SK-N-SH treated with all-trans-retinoic acid at 6 μM for 48 hours (cell line): ENCODE results near the gene TTYH3.

Experiments
- ATAC-seq: fragments of 200-7000 bp; cut with Tn5 transposase; 3 replicates; pipeline ENCODE4 v1.9.1; 2020; ENCODE audit warnings: mild to moderate bottlenecking, moderate library complexity
- ARNTL ChIP-seq: fragments of 450-650 bp; formaldehyde crosslinking; IDR thresholded peaks from 2 replicates; pipeline ENCODE4 v1.5.0; 2020; ENCODE audit warnings: low read depth, mild to moderate bottlenecking, moderate library complexity, borderline replicate concordance
- CSDC2 ChIP-seq: fragments of 250-450 bp; sonication (Bioruptor Pico); IDR thresholded peaks from 2 replicates; pipeline ENCODE4 v1.5.0; 2020; ENCODE audit warnings: mild to moderate bottlenecking, moderate library complexity
- ESRRG ChIP-seq: fragments of 250-450 bp; sonication (Bioruptor Pico); IDR thresholded peaks from 2 replicates; pipeline ENCODE4 v1.6.1; 2021; ENCODE audit warnings: mild to moderate bottlenecking
- GLIS3 ChIP-seq: fragments of 250-450 bp; sonication (Bioruptor Pico); IDR thresholded peaks from 2 replicates; pipeline ENCODE4 v1.5.0; 2020; ENCODE audit warnings: mild to moderate bottlenecking, moderate library complexity
- ISL1 ChIP-seq: fragments of 250-450 bp; sonication (Bioruptor Pico); IDR thresholded peaks from 2 replicates; pipeline ENCODE4 v2.1.2; 2022; ENCODE audit warnings: mild to moderate bottlenecking, moderate library complexity
- OSR1 ChIP-seq: fragments of 250-450 bp; sonication (Bioruptor Pico); IDR thresholded peaks from 2 replicates; pipeline ENCODE4 v1.8.0; 2022; ENCODE audit warnings: moderate library complexity, mild to moderate bottlenecking, inconsistent platforms
- PPARA ChIP-seq: fragments of 250-450 bp; sonication (Bioruptor Pico); IDR thresholded peaks from 2 replicates; pipeline ENCODE4 v1.5.0; 2020; ENCODE audit warnings: mild to moderate bottlenecking, borderline replicate concordance
- RARB ChIP-seq: fragments of 250-450 bp; sonication (Bioruptor Pico); IDR thresholded peaks from 2 replicates; pipeline ENCODE4 v1.8.0; 2021; ENCODE audit warnings: mild to moderate bottlenecking, moderate library complexity
- SNAI2 ChIP-seq: fragments of 250-450 bp; sonication (Bioruptor Pico); IDR thresholded peaks from 2 replicates; pipeline ENCODE4 v1.5.0; 2020; ENCODE audit warnings: mild to moderate bottlenecking, moderate library complexity
- TCF4 ChIP-seq: fragments of 250-450 bp; sonication (Bioruptor Pico); IDR thresholded peaks from 2 replicates; pipeline ENCODE4 v1.8.0; 2021; ENCODE audit warnings: mild to moderate bottlenecking, moderate library complexity, borderline replicate concordance
- TOX ChIP-seq: fragments of 250-450 bp; sonication (Bioruptor Pico); IDR thresholded peaks from 2 replicates; pipeline ENCODE4 v1.8.0; 2021; ENCODE audit warnings: mild to moderate bottlenecking, moderate library complexity, borderline replicate concordance
- ZC3H10 ChIP-seq: fragments of 250-450 bp; sonication (Bioruptor Pico); IDR thresholded peaks from 2 replicates; pipeline ENCODE4 v1.5.1; 2021; ENCODE audit warnings: mild to moderate bottlenecking, moderate library complexity
- ZFP3 ChIP-seq: fragments of 250-450 bp; sonication (Bioruptor Pico); IDR thresholded peaks from 2 replicates; pipeline ENCODE4 v1.5.0; 2020; ENCODE audit warnings: mild to moderate bottlenecking, moderate library complexity
- ZFP30 ChIP-seq: fragments of 450-650 bp; formaldehyde crosslinking; IDR thresholded peaks from 2 replicates; pipeline ENCODE4 v1.5.0; 2022; ENCODE audit warnings: mild to moderate bottlenecking, moderate library complexity
- ZNF565 ChIP-seq: fragments of 450-650 bp; formaldehyde crosslinking; conservative IDR thresholded peaks from 2 replicates; pipeline ENCODE4 v1.5.0; 2020; ENCODE audit warnings: low read depth, mild to moderate bottlenecking, moderate library complexity
- ZNF70 ChIP-seq: fragments of 450-650 bp; formaldehyde crosslinking; IDR thresholded peaks from 2 replicates; pipeline ENCODE4 v1.5.0; 2020; ENCODE audit warnings: mild to moderate bottlenecking, moderate library complexity
- ZNF8 ChIP-seq: fragments of 450-650 bp; formaldehyde crosslinking; IDR thresholded peaks from 2 replicates; pipeline ENCODE4 v1.5.0; 2020; ENCODE audit warnings: mild to moderate bottlenecking, moderate library complexity
- TF ChIP-seq, protein P1 (sequence below): fragments of 250-450 bp; sonication (Bioruptor Pico); IDR thresholded peaks from 2 replicates; pipeline ENCODE4 v1.5.1; 2021; ENCODE audit warnings: mild to moderate bottlenecking, moderate library complexity
- TF ChIP-seq, protein P2 (sequence below): fragments of 250-450 bp; sonication (Bioruptor Pico); IDR thresholded peaks from 2 replicates; pipeline ENCODE4 v1.5.1; 2020; ENCODE audit warnings: low read depth, mild to moderate bottlenecking, moderate library complexity
- TF ChIP-seq, protein P3 (sequence below): fragments of 250-450 bp; sonication (Bioruptor Pico); IDR thresholded peaks from 2 replicates; pipeline ENCODE4 v1.8.0; 2021; ENCODE audit warnings: low read depth, mild to moderate bottlenecking, moderate library complexity, borderline replicate concordance
- TF ChIP-seq, protein P4 (sequence below): fragments of 250-450 bp; sonication (Bioruptor Pico); IDR thresholded peaks from 2 replicates; pipeline ENCODE4 v1.5.0; 2020; ENCODE audit warnings: mild to moderate bottlenecking, moderate library complexity

The TTYH3 gene

DNA sequence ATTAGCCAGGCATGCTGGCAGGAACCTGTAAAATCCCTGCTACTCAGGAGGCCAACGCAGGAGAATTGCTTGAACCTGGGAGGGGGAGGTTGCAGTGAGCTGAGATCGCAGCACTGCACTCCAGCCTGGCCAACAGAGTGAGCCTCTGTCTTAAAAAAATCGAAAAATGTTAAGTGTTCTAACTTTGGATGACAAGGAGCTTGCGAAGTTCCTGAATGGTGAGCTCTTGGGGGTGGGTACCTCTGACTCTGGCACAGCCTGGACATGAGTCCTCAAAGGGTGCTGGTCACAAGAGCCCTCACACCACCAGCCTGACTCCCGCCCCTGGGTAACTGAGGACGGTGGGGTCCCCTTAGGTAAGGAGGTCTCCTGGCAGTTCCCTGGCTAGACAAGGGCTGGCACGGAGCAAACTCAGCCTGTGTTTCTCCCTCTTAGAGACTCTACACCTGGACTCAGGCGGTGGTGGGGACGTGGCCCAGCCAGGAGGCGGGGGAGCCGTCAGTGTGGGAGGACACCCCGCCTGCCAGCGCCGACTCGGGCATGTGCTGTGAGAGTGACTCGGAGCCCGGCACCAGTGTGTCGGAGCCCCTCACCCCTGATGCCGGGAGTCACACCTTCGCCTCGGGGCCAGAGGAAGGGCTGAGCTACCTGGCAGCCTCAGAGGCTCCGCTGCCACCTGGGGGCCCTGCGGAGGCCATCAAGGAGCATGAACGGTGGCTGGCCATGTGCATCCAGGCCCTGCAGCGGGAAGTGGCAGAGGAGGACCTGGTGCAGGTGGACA, 80.3 kb downstream of the TTYH3 start:
- ATAC-seq = no peak
- TF ChIP-seq ZFP3 (CRISPR knock-in tag) (no peak), ZNF70 (CRISPR knock-in tag) (no peak), TCF4 (CRISPR knock-in tag) (no peak), TOX (no peak), GLIS3 (no peak), ZNF565 (CRISPR knock-in tag) (no peak), ZC3H10 (CRISPR knock-in tag) (no peak), RARB (no peak), PPARA (CRISPR knock-in tag) (no peak), ESRRG (no peak), ISL1 (CRISPR knock-in tag) (no peak), ZNF8 (CRISPR knock-in tag) (no peak), SNAI2 (CRISPR knock-in tag) (no peak), ARNTL (no peak), OSR1 (CRISPR knock-in tag) (no peak)
- TF ChIP-seq, protein P1, sequence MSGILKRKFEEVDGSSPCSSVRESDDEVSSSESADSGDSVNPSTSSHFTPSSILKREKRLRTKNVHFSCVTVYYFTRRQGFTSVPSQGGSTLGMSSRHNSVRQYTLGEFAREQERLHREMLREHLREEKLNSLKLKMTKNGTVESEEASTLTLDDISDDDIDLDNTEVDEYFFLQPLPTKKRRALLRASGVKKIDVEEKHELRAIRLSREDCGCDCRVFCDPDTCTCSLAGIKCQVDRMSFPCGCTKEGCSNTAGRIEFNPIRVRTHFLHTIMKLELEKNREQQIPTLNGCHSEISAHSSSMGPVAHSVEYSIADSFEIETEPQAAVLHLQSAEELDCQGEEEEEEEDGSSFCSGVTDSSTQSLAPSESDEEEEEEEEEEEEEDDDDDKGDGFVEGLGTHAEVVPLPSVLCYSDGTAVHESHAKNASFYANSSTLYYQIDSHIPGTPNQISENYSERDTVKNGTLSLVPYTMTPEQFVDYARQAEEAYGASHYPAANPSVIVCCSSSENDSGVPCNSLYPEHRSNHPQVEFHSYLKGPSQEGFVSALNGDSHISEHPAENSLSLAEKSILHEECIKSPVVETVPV (CRISPR knock-in tag) = no peak
- TF ChIP-seq, protein P2, sequence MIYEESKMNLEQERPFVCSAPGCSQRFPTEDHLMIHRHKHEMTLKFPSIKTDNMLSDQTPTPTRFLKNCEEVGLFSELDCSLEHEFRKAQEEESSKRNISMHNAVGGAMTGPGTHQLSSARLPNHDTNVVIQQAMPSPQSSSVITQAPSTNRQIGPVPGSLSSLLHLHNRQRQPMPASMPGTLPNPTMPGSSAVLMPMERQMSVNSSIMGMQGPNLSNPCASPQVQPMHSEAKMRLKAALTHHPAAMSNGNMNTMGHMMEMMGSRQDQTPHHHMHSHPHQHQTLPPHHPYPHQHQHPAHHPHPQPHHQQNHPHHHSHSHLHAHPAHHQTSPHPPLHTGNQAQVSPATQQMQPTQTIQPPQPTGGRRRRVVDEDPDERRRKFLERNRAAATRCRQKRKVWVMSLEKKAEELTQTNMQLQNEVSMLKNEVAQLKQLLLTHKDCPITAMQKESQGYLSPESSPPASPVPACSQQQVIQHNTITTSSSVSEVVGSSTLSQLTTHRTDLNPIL = no peak
- TF ChIP-seq, protein P3, sequence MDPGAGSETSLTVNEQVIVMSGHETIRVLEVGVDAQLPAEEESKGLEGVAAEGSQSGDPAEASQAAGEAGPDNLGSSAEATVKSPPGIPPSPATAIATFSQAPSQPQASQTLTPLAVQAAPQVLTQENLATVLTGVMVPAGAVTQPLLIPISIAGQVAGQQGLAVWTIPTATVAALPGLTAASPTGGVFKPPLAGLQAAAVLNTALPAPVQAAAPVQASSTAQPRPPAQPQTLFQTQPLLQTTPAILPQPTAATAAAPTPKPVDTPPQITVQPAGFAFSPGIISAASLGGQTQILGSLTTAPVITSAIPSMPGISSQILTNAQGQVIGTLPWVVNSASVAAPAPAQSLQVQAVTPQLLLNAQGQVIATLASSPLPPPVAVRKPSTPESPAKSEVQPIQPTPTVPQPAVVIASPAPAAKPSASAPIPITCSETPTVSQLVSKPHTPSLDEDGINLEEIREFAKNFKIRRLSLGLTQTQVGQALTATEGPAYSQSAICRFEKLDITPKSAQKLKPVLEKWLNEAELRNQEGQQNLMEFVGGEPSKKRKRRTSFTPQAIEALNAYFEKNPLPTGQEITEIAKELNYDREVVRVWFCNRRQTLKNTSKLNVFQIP (CRISPR knock-in tag) = no peak
- TF ChIP-seq, protein P4, sequence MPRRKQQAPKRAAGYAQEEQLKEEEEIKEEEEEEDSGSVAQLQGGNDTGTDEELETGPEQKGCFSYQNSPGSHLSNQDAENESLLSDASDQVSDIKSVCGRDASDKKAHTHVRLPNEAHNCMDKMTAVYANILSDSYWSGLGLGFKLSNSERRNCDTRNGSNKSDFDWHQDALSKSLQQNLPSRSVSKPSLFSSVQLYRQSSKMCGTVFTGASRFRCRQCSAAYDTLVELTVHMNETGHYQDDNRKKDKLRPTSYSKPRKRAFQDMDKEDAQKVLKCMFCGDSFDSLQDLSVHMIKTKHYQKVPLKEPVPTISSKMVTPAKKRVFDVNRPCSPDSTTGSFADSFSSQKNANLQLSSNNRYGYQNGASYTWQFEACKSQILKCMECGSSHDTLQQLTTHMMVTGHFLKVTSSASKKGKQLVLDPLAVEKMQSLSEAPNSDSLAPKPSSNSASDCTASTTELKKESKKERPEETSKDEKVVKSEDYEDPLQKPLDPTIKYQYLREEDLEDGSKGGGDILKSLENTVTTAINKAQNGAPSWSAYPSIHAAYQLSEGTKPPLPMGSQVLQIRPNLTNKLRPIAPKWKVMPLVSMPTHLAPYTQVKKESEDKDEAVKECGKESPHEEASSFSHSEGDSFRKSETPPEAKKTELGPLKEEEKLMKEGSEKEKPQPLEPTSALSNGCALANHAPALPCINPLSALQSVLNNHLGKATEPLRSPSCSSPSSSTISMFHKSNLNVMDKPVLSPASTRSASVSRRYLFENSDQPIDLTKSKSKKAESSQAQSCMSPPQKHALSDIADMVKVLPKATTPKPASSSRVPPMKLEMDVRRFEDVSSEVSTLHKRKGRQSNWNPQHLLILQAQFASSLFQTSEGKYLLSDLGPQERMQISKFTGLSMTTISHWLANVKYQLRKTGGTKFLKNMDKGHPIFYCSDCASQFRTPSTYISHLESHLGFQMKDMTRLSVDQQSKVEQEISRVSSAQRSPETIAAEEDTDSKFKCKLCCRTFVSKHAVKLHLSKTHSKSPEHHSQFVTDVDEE (CRISPR knock-in tag) = no peak

DNA sequence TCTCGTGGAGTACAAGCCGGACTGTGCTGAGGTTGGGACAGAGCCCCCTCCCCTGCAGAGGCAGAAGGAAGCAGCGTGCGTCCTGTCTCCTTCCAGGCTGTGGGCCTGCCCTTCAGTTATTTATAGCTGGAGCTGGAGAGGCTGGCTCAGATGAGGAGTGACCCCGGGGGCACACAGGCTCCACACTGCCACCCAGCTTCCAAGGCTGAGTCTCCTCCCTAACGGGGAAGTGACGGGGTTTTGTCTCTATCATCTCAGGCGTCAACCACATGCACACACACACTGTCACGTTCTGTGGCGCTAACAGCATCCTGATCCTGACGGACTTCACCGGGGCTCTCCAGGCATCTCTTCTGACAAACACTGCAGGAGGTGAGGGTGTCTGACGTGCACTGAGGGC, 81.6 kb downstream of the TTYH3 start:
- peak; percentile 8; the same call in 1 of the 3 replicates for ATAC-seq
- TF ChIP-seq, protein P2 = no peak
- TF ChIP-seq ZC3H10 (CRISPR knock-in tag) = no peak
- TF ChIP-seq TCF4 (CRISPR knock-in tag) = no peak
- no peak for TF ChIP-seq ARNTL
- TF ChIP-seq, protein P1 (CRISPR knock-in tag) = no peak
- TF ChIP-seq TOX = no peak
- no peak for TF ChIP-seq ZFP30
- TF ChIP-seq, protein P4 (CRISPR knock-in tag) = no peak
- TF ChIP-seq ZNF8 (CRISPR knock-in tag) = no peak
- TF ChIP-seq, protein P3 (CRISPR knock-in tag) = no peak
- no peak for TF ChIP-seq GLIS3
- no peak for TF ChIP-seq SNAI2 (CRISPR knock-in tag)
- no peak for TF ChIP-seq ZNF70 (CRISPR knock-in tag)
- no peak for TF ChIP-seq CSDC2 (CRISPR knock-in tag)
- no peak for TF ChIP-seq RARB
